Keratinocyte (primary cell): Measurements from ENCODE around the gene RANBP17.

Experiments
- CTCF ChIP-seq, 3 experiments: IDR thresholded peaks in 1 of 3; conservative IDR thresholded peaks in 1 of 3; optimal IDR thresholded peaks in 1 of 3; 2 replicates in 2 of 3; 3 replicates in 1 of 3; pipeline versions ENCODE3 to v1.5.1; 2011; ENCODE audit warnings: low read length in 3 of 3, mild to moderate bottlenecking in 3 of 3, moderate library complexity in 2 of 3, control low read depth in 1 of 3, inconsistent platforms in 1 of 3; ENCODE audit not compliant: insufficient read depth in 2 of 3; ENCODE audit errors: extremely low read depth in 1 of 3
- EZH2 ChIP-seq: IDR thresholded peaks from one replicate; pipeline ENCODE4 v1.6.1; 2012; ENCODE audit warnings: inconsistent platforms, mild to moderate bottlenecking, low read length, moderate library complexity

- TF ChIP-seq CTCF (optimal IDR thresholded peaks at IDR 0.05 in 1 of 3, IDR thresholded peaks at IDR 0.05 in 1 of 3, conservative IDR thresholded peaks at IDR 0.05 in 1 of 3; ENCODE audit: extremely low read depth in 1 of 3, insufficient read depth in 2 of 3, low read length in 3 of 3) (no peak), EZH2 (no peak)
These were observed 304.9 kb downstream of the RANBP17 start for GRCh38 chr5:171166766-171167165.
